ENCODE data around the gene MKRN2.

DNA sequence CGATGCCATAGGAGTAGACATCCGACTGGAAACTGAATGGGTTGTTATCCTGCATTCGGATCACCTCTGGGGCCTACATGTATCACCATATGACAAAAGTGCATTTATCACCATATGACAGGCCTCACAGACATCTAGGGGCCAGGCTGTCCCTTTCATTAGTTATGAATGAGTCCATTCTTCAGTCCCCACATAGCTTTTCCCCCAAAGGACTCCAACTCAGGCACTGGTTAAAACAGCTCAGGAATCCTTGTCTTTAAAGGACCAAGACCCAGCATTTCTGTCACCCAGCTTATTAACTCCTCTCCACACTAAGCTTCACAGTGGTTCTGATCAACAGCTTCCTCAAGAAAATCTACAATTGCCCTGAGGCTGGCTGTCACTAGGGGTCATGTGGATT, 28.3 kb downstream of the MKRN2 start:
- TF ChIP-seq, protein P1, sequence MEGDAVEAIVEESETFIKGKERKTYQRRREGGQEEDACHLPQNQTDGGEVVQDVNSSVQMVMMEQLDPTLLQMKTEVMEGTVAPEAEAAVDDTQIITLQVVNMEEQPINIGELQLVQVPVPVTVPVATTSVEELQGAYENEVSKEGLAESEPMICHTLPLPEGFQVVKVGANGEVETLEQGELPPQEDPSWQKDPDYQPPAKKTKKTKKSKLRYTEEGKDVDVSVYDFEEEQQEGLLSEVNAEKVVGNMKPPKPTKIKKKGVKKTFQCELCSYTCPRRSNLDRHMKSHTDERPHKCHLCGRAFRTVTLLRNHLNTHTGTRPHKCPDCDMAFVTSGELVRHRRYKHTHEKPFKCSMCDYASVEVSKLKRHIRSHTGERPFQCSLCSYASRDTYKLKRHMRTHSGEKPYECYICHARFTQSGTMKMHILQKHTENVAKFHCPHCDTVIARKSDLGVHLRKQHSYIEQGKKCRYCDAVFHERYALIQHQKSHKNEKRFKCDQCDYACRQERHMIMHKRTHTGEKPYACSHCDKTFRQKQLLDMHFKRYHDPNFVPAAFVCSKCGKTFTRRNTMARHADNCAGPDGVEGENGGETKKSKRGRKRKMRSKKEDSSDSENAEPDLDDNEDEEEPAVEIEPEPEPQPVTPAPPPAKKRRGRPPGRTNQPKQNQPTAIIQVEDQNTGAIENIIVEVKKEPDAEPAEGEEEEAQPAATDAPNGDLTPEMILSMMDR (IDR thresholded peaks at IDR 0.05), result no peak
- no peak for TF ChIP-seq POLR2A (IDR thresholded peaks at IDR 0.05)

Data from testis (tissue), 2 donors.